BLaER1 treated with 17β-estradiol and CSF1 and Interleukin-3, amounts not matched to agents 10 nM and 100 nM (cell line): ENCODE results near the gene TP73.

Experiments
- H3K27ac ChIP-seq, 11 experiments: shearing (Covaris generic); formaldehyde crosslinking; 2 replicates each; pipeline ENCODE4 v1.8.1; 2022
- H3K27me3 ChIP-seq, 11 experiments: shearing (Covaris generic); formaldehyde crosslinking; 2 replicates each; pipeline ENCODE4 v1.8.1; 2022
- H3K36me3 ChIP-seq, 11 experiments: shearing (Covaris generic); formaldehyde crosslinking; 2 replicates each; pipeline ENCODE4 v1.8.1; 2022
- H3K4me1 ChIP-seq, 10 experiments: shearing (Covaris generic); formaldehyde crosslinking; 2 replicates each; pipeline ENCODE4 v1.8.1; 2022
- H3K4me2 ChIP-seq, 11 experiments: shearing (Covaris generic); formaldehyde crosslinking; 2 replicates each; pipeline ENCODE4 v1.8.1; 2022
- H3K4me3 ChIP-seq, 10 experiments: shearing (Covaris generic); formaldehyde crosslinking; 2 replicates each; pipeline ENCODE4 v1.8.1; 2022
- H3K9ac ChIP-seq, 11 experiments: shearing (Covaris generic); formaldehyde crosslinking; 2 replicates each; pipeline ENCODE4 v1.8.1; 2022
- H3K9me3 ChIP-seq, 11 experiments: shearing (Covaris generic); formaldehyde crosslinking; replicated peaks in 1 of 11; 2 replicates each; pipeline ENCODE4 v1.8.1; 2022
- H4K20me1 ChIP-seq, 11 experiments: shearing (Covaris generic); formaldehyde crosslinking; 2 replicates each; pipeline ENCODE4 v1.8.1; 2022
- Cebpa-rat ChIP-seq, 11 experiments: shearing (Covaris generic); IDR thresholded peaks; 2 replicates each; pipeline ENCODE4 v1.8.1; 2022

The TP73 gene

DNA sequence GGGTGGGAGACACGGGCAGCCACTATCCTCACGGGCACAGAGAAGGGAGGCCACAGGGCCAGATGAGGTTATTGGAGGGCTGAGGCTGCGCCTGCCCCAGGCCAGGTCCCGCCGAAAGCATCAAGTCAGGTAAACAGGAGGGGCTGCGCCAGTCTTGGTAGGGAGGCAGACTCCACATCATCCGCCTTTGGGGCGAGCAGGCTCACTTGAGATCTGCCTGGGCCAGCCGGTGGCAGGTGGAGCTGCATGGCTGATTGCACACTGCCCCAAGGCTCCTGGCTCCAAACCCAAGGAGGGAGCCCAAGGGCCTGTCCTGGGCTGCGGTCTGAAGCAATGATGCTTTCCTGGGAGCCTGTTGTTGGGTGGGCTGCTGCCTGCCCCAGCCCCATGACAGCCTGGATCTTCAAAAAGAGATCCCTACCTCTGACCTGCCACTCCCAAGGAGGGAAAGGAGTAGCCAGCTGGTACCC lies 124.8 kb downstream of the TP73 start:
- H3K27ac ChIP-seq: no peak overlapping the region
- H3K27me3 ChIP-seq: peaks cover 0 to 5% (median 0%) of the 10 kb centered on the region in 11 experiments; a peak in 3 of 22 replicates
- peaks cover 40 to 92% (median 77%) of the 10 kb centered on the region in 11 experiments; a peak in 21 of 22 replicates for H4K20me1 ChIP-seq
- no peaks in the 10 kb centered on the region for H3K9me3 ChIP-seq
- H3K4me1 ChIP-seq: peaks cover 52 to 67% (median 63%) of the 10 kb centered on the region in 10 experiments
- H3K4me3 ChIP-seq: no peak overlapping the region
- H3K4me2 ChIP-seq: peak overlapping the region; percentile 84 to 98 (median 95); a peak in 20 of 22 replicates
- TF ChIP-seq Cebpa-rat (IDR thresholded peaks at IDR 0.05): no peak
- peaks cover 33 to 44% (median 40%) of the 10 kb centered on the region in 11 experiments for H3K36me3 ChIP-seq
- H3K9ac ChIP-seq: peak overlapping the region in 4 of 11 experiments; percentile 24 to 59 (median 44); a peak in 4 of 22 replicates

DNA sequence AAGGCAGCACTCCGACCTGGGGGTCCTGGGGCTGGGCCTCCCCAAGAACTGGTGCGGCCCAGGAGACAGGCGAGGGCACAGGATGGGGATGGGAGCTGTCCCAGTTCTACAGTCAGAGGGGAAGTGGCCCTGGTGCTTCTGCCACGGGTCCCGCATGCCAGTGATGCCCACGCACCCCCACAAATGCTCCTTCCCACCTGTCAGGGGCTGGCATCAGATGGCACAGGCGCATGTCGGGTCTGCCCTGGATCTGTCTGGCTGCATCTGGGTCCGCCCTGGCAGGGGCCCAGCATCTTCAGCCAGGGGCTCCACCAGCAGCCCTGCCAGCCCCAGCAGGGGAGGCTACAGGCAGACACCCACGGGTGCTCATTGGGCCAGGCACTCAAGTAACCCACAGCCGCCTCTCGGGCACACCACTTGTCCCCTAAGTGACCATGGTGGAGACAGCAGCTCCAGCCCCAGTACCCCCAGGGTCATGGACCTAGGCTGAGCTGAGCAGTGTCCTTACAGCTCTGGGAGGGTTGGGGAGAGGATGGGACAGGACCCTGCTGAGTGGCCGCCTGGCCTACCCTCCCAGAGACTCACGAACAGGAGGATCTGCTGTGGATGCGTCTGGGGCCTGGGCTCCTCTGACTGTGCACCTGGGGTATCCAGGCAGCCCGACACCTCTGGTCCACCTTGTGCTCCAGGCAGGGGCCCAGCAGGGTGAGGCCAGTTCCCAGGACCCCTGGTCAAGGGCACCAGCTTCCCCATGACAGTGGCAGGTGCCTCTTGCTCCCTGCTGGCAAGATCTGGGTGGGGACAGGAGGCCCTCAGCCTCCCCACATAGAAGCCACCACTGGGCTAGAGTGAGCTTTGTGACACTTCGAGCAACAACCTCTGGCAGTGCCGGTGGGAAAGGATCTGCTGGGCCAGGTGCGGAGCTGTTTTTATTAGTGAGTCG lies 125.6 kb downstream of the TP73 start:
- Histone ChIP-seq H4K20me1 (peaks cover 40 to 97% (median 85%) of the 10 kb centered on the region in 11 experiments; a peak in 21 of 22 replicates), H3K9ac (peak overlapping the region in 3 of 11 experiments; percentile 38 to 59 (median 51); a peak in 3 of 22 replicates), H3K4me3 (no peak overlapping the region), H3K27ac (no peak overlapping the region), H3K36me3 (peaks cover 41 to 52% (median 48%) of the 10 kb centered on the region in 11 experiments), H3K4me1 (peaks cover 50 to 70% (median 63%) of the 10 kb centered on the region in 10 experiments), H3K9me3 (no peaks in the 10 kb centered on the region), H3K4me2 (peak overlapping the region in 9 of 11 experiments; percentile 84 to 97 (median 95); a peak in 19 of 22 replicates), H3K27me3 (peaks cover 0 to 2% (median 0%) of the 10 kb centered on the region in 11 experiments; a peak in 3 of 22 replicates)
- no peak for TF ChIP-seq Cebpa-rat (IDR thresholded peaks at IDR 0.05)

DNA sequence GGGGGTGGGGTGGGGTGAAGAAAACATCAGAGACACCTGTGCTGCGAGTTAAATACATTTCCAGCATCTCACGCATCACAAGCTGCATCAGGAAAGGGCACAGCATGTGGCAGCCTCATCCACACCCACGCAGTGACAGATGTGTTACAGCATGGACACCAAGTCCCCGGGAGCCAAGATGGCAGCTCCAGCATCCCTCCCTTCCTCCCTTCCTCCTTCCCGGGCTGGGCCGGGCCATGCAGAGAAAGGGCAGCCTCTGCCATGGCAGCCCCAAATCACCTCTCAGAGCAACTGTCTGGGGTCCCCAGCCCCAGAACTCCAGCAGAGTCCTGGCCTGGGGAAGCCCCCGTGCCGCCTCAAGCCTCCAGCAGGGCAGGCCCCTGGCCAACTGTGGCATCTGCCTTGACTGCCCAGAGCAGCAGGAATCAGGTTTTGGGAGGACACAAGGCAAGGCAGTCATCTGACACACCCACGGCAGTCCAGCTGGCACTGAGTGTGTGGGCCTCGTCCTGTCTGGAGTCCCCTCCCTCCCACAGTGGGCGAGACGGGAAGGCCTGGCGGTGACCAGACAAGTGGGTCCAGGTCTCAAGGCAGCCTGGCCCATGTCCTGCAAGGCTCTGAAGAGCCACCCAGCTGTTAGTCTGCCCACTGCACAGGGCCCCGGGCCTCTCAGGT lies 126.4 kb downstream of the TP73 start:
- H3K27ac ChIP-seq: no peak overlapping the region
- H3K27me3 ChIP-seq: no peaks in the 10 kb centered on the region; a peak in 1 of 22 replicates
- TF ChIP-seq Cebpa-rat (IDR thresholded peaks at IDR 0.05): no peak
- H3K4me2 ChIP-seq: peak overlapping the region in 7 of 11 experiments; percentile 8 to 94 (median 84); a peak in 6 of 22 replicates
- H3K4me3 ChIP-seq: no peak overlapping the region
- H3K9me3 ChIP-seq: no peaks in the 10 kb centered on the region
- peaks cover 41 to 70% (median 63%) of the 10 kb centered on the region in 10 experiments for H3K4me1 ChIP-seq
- peaks cover 46 to 97% (median 89%) of the 10 kb centered on the region in 11 experiments; a peak in 21 of 22 replicates for H4K20me1 ChIP-seq
- H3K36me3 ChIP-seq: peaks cover 45 to 61% (median 56%) of the 10 kb centered on the region in 11 experiments
- H3K9ac ChIP-seq: no peak overlapping the region

DNA sequence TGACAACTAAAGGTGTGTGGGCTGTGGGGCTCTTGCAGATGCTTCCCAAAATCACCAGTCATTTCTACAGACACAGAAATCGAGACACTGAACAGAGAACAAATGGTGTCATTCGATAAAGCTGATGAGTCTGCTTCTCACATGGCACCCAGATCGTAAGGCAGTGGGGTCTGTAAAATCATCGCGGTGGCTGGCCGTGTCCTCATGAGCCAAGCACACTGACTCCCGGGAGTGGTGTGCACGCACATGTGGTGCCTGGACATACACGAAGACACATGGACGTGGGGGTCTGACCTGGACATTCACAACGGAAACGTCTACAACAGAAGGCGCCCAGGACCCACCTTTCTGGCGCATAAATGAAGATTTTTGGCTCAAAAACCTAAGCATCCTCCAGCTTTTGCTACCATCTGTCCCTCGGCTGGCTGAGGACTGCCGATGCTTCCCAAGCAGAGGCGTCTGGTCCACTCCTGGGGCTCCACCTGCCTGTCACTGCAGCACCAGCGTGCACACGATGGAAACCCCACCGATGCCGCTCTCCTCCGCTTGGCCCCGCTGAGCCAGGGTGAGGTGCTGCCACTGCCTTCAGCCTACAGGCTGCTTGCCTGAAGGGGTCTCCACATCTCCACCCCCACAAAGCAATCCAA lies 127.1 kb downstream of the TP73 start:
- H3K36me3 ChIP-seq: peaks cover 47 to 67% (median 62%) of the 10 kb centered on the region in 11 experiments
- peaks cover 0 to 5% (median 0%) of the 10 kb centered on the region in 11 experiments; a peak in 3 of 22 replicates for H3K27me3 ChIP-seq
- H3K4me3 ChIP-seq: no peak overlapping the region
- peaks cover 36 to 70% (median 63%) of the 10 kb centered on the region in 10 experiments for H3K4me1 ChIP-seq
- H3K27ac ChIP-seq: no peak overlapping the region
- H3K9me3 ChIP-seq: no peaks in the 10 kb centered on the region
- H4K20me1 ChIP-seq: peaks cover 53 to 97% (median 92%) of the 10 kb centered on the region in 11 experiments; a peak in 21 of 22 replicates
- TF ChIP-seq Cebpa-rat (IDR thresholded peaks at IDR 0.05): no peak
- peak overlapping the region in 2 of 11 experiments; percentile 10; a peak in 2 of 22 replicates for H3K4me2 ChIP-seq
- no peak overlapping the region for H3K9ac ChIP-seq

DNA sequence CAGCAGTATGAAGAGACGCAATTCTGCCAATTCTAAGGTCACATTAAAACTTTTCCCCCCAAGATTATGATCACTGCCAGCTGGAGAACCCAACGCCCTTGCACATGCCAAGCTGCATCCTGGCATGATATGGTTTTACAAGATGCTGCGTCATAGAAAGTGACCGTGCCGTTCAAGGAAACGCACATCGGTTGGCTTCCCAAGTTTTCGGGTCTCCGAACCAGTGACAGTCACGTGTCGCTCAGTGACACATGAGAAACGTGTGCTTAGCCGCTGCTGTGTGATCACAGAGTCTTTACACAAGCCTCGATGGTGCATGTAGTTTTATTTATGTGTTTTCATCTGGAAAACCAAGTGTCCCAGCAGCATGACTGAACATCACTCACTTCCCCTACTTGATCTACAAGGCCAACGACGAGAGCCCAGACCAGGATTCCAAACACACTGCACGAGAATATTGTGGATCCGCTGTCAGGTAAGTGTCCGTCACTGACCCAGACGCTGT lies 127.6 kb downstream of the TP73 start:
- H3K4me3 ChIP-seq: no peak overlapping the region
- H3K9me3 ChIP-seq: no peaks in the 10 kb centered on the region
- peaks cover 0 to 9% (median 0%) of the 10 kb centered on the region in 11 experiments; a peak in 3 of 22 replicates for H3K27me3 ChIP-seq
- H3K9ac ChIP-seq: no peak overlapping the region
- peaks cover 58 to 100% (median 95%) of the 10 kb centered on the region in 11 experiments; a peak in 21 of 22 replicates for H4K20me1 ChIP-seq
- H3K4me1 ChIP-seq: peaks cover 31 to 70% (median 63%) of the 10 kb centered on the region in 10 experiments
- H3K4me2 ChIP-seq: no peak overlapping the region
- no peak for TF ChIP-seq Cebpa-rat (IDR thresholded peaks at IDR 0.05)
- H3K36me3 ChIP-seq: peaks cover 52 to 73% (median 68%) of the 10 kb centered on the region in 11 experiments
- H3K27ac ChIP-seq: no peak overlapping the region

DNA sequence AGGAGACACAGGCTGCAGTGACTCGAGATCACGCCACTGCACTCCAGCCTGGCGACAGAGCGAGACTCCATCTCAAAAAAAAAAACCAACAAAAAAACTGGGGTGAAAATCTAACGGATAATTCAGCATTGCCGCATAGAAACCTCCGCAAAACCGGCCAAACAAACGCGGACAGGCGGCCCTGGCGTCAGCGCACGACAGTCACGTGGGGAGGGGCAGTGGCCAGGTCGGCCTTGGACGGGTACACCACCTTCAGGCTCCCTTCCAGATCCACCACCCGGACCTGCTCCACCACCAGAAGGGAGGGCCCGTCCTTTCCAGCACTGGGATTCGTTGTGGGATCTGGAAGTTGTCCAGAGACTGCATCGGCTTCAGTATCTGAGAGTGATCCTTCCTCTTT lies 128.6 kb downstream of the TP73 start:
- H3K4me1 ChIP-seq: peaks cover 22 to 70% (median 62%) of the 10 kb centered on the region in 10 experiments
- peaks cover 61 to 82% (median 77%) of the 10 kb centered on the region in 11 experiments for H3K36me3 ChIP-seq
- peaks cover 0 to 10% (median 0%) of the 10 kb centered on the region in 11 experiments; a peak in 3 of 22 replicates for H3K27me3 ChIP-seq
- H3K9me3 ChIP-seq: no peaks in the 10 kb centered on the region
- H3K9ac ChIP-seq: no peak overlapping the region
- H3K27ac ChIP-seq: no peak overlapping the region
- no peak overlapping the region for H3K4me2 ChIP-seq
- TF ChIP-seq Cebpa-rat (IDR thresholded peaks at IDR 0.05): no peak
- no peak overlapping the region for H3K4me3 ChIP-seq
- H4K20me1 ChIP-seq: peaks cover 68 to 100% (median 95%) of the 10 kb centered on the region in 11 experiments; a peak in 21 of 22 replicates

DNA sequence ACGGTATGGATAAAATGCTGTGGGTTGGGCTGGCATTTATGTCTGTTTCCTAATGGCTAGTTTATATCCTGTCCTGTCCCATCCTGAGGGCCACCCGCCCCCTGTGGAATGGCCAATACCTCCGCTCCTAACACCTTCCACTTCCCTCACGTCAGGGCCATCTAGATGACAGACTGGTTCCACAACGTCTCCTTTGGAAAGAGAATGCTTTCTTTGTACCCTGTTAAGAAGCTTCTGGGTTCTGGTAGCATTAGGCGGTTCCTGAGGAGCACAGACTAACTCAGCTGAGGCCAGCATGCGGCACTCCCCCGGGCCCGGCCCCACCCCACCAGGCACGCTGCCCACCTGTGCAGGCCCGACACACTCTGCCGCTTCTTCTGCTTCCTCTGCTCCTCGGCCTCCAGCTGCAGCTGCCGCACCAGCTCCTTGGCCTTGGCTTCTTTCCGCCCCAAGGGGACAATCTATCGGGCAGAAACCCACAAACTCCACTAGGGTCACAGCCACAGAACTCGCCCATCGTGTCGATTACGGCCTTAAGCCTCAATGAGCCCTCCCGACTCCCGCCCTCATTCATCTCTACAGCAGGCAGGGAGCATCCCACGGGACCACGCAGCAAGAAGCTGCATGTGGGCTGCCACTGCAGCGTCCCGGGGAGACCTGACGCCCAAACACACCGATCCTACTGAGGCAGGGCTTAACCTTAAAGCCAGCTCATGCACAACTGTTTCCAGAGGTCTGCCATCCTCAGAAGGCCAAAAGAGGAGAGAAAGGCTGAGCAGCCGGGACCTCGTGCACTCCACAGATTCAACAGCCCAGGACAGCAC lies 131.5 kb downstream of the TP73 start:
- H3K27me3 ChIP-seq: peaks cover 0 to 10% (median 0%) of the 10 kb centered on the region in 11 experiments; a peak in 3 of 22 replicates
- peaks cover 15 to 70% (median 57%) of the 10 kb centered on the region in 10 experiments for H3K4me1 ChIP-seq
- TF ChIP-seq Cebpa-rat (IDR thresholded peaks at IDR 0.05): no peak
- peaks cover 68 to 100% (median 95%) of the 10 kb centered on the region in 11 experiments for H4K20me1 ChIP-seq
- H3K9ac ChIP-seq: peak overlapping the region in 4 of 11 experiments; percentile 14 to 33 (median 16); a peak in 5 of 22 replicates
- peak overlapping the region in 9 of 11 experiments; percentile 54 to 91 (median 84); a peak in 18 of 22 replicates for H3K4me2 ChIP-seq
- peak overlapping the region in 4 of 11 experiments; percentile 5 to 35 (median 22); a peak in 2 of 22 replicates for H3K27ac ChIP-seq
- H3K4me3 ChIP-seq: peak overlapping the region in 2 of 10 experiments; percentile 2 to 27; a peak in 2 of 20 replicates
- peaks cover 69 to 94% (median 84%) of the 10 kb centered on the region in 11 experiments for H3K36me3 ChIP-seq
- H3K9me3 ChIP-seq: no peaks in the 10 kb centered on the region
